Panc1 (cell line): Measurements from ENCODE around the gene FBXO36. TPM values are rescaled to one million over a fixed set of nuclear protein-coding genes. Genes with fewer than 3 reads are reported as not detected.

Experiments
- ATAC-seq: fragments of 200-7000 bp; cut with Tn5 transposase; 2 replicates; pipeline ENCODE4 v1.9.1; 2020; ENCODE audit warnings: mild to moderate bottlenecking, moderate library complexity
- BruUV-seq: library from RNA; stranded (reverse); fragments of 400-500 nt; replicated peaks from 2 replicates; lab custom pipeline; 2021; lab: Mats Ljungman, UMichigan
- CTCF ChIA-PET: fragments of 300-600 bp; sonication (Branson Sonifier 250); formaldehyde crosslinking; loops from one replicate; lab custom pipeline; 2022; ENCODE audit warnings: antibody characterized with exemption; lab: Charles Lee
- POLR2A ChIA-PET: fragments of 300-600 bp; sonication (Branson Sonifier 250); formaldehyde crosslinking; loops from one replicate; lab custom pipeline; 2022; ENCODE audit warnings: antibody characterized with exemption; lab: Charles Lee
- DNase-seq: peaks from one replicate; pipeline ENCODE4 v3.0.0-alpha.2; 2010; ENCODE audit warnings: low read depth, low spot score
- H3K27ac ChIP-seq: 2 replicates; pipeline ENCODE4 v1.5.1; 2011; ENCODE audit warnings: mild to moderate bottlenecking, low read length, inconsistent platforms
- H3K27me3 ChIP-seq: fragments of 200-500 bp; sonication (Bioruptor generic); 2 replicates; pipeline ENCODE4 v1.6.0; 2014; ENCODE audit warnings: low read length, inconsistent platforms; ENCODE audit not compliant: control insufficient read depth, insufficient read depth
- H3K36me3 ChIP-seq: fragments of 200-500 bp; sonication (Bioruptor generic); 2 replicates; pipeline ENCODE4 v1.5.1; 2014; ENCODE audit warnings: inconsistent platforms, mild to moderate bottlenecking, low read length, moderate library complexity; ENCODE audit not compliant: control insufficient read depth, insufficient read depth
- H3K4me1 ChIP-seq: 2 replicates; pipeline ENCODE4 v1.5.1; 2011; ENCODE audit warnings: inconsistent platforms, mild to moderate bottlenecking, low read length, moderate library complexity; ENCODE audit not compliant: control insufficient read depth, insufficient read depth
- H3K4me3 ChIP-seq, 2 experiments: 2 replicates each; pipeline ENCODE4 v1.5.1; 2011 to 2012; ENCODE audit warnings: low read depth in 2 of 2, low read length in 2 of 2, mild to moderate bottlenecking in 2 of 2, inconsistent platforms in 1 of 2, moderate library complexity in 1 of 2
- H3K9me3 ChIP-seq: fragments of 200-500 bp; sonication (Bioruptor generic); 2 replicates; pipeline ENCODE4 v1.5.1; 2014; ENCODE audit warnings: low read depth, mild to moderate bottlenecking, inconsistent platforms, low read length, moderate library complexity; ENCODE audit not compliant: control insufficient read depth, insufficient read depth
- CTCF ChIP-seq: fragments of 450-650 bp; IDR thresholded peaks from 2 replicates; pipeline ENCODE4 v1.5.1; 2017; ENCODE audit warnings: mild to moderate bottlenecking
- POLR2AphosphoS5 ChIP-seq: IDR thresholded peaks from 2 replicates; pipeline ENCODE4 v1.6.1; 2012; ENCODE audit warnings: mild to moderate bottlenecking, low read depth, low read length, moderate library complexity
- REST ChIP-seq, 2 experiments: IDR thresholded peaks; 2 replicates each; pipeline ENCODE4 v1.6.1; 2011 to 2012; ENCODE audit warnings: low read depth in 2 of 2, control low read depth in 1 of 2, low read length in 1 of 2, mild to moderate bottlenecking in 1 of 2, moderate library complexity in 1 of 2; ENCODE audit not compliant: insufficient read depth in 1 of 2
- SIN3A ChIP-seq: IDR thresholded peaks from 2 replicates; pipeline ENCODE4 v1.6.1; 2012; ENCODE audit warnings: low read depth, mild to moderate bottlenecking, low read length, moderate library complexity, borderline replicate concordance; ENCODE audit not compliant: insufficient read depth
- TCF7L2 ChIP-seq: IDR thresholded peaks from 2 replicates; pipeline ENCODE4 v1.6.1; 2011; ENCODE audit warnings: mild to moderate bottlenecking, low read depth, low read length, inconsistent platforms
- in situ Hi-C: cut with HindIII; loops from 2 replicates; pipeline ENCODE4 v1.10.0; 2016; ENCODE audit warnings: low sequenced_read_pairs, low pct_unique_long_range_greater_than_20kb
- intact Hi-C: fragments of 100-400 bp; cut with micrococcal nuclease; formaldehyde crosslinking; loops from one replicate; pipeline ENCODE4 v1.10.0; 2022; ENCODE audit not compliant: unreplicated experiment
- total RNA-seq: library from RNA; stranded (reverse); gene quantifications from one replicate; pipeline ENCODE4 v1.2.1, GENCODE V29; 2021; ENCODE audit not compliant: unreplicated experiment

The FBXO36 gene
- total RNA-seq, 1 experiment from 2014 or later, result 3.9 TPM

- ATAC-seq, result peak; percentile 76
- no TSS peak for BruUV-seq
- in situ Hi-C loops, result no loop called here
Observed at GRCh38 chr2:230007931-230008707, 85.8 kb downstream of the FBXO36 start.

GRCh38 chr2:230008708-230009066 is 86.4 kb downstream of the FBXO36 start:
- H3K36me3 ChIP-seq, result no peaks in the 10 kb centered on the region
- no peak for TF ChIP-seq POLR2AphosphoS5
- no peak for TF ChIP-seq CTCF
- TF ChIP-seq TCF7L2, result no peak
- TF ChIP-seq SIN3A, result no peak
- TF ChIP-seq REST (IDR thresholded peaks at IDR 0.05; ENCODE audit: insufficient read depth in 1 of 2, low read depth in 2 of 2, low read length in 1 of 2), result no peak
- POLR2A ChIA-PET, result no interaction called here
- in situ Hi-C loops, result no loop called here
- ATAC-seq (no peak), DNase-seq (no peak)
- H3K4me1 ChIP-seq, result no peaks in the 10 kb centered on the region
- no TSS peak for BruUV-seq
- no peak overlapping the region for H3K4me3 ChIP-seq
- intact Hi-C loops, result loop anchor here (1.0 to 2.0 kb wide), 3 partner anchors 60 to 603 kb away; partner anchors contain the start of gene SLC16A14
- no peaks in the 10 kb centered on the region for H3K9me3 ChIP-seq
- no peak overlapping the region for H3K27ac ChIP-seq
- CTCF ChIA-PET, result interaction anchor here (1.4 kb wide), 1 partner anchor 151 kb away, joined by 11 read pairs; no protein-coding TSS in a partner anchor
- H3K27me3 ChIP-seq, result no peaks in the 10 kb centered on the region

More at GRCh38 chr2:230007931-230008707, 85.8 kb downstream of the FBXO36 start:
- ChIA-PET CTCF (interaction anchor here (0.5 to 1.4 kb wide), 2 partner anchors 147 to 152 kb away, joined by 4 to 11 read pairs; no protein-coding TSS in a partner anchor), POLR2A (no interaction called here)
- H3K36me3 ChIP-seq, result no peaks in the 10 kb centered on the region
- no peaks in the 10 kb centered on the region for H3K9me3 ChIP-seq
- peak; percentile 56 for DNase-seq
- no peak overlapping the region for H3K27ac ChIP-seq
- H3K4me1 ChIP-seq, result no peaks in the 10 kb centered on the region
- intact Hi-C loops, result loop anchor here (1.0 to 2.0 kb wide), 3 partner anchors 61 to 603 kb away; partner anchors contain the start of gene SLC16A14
- H3K27me3 ChIP-seq, result no peaks in the 10 kb centered on the region
- H3K4me3 ChIP-seq, result no peak overlapping the region
- TF ChIP-seq POLR2AphosphoS5 (no peak), CTCF (peak; percentile 92)
